ENCODE measurements around the gene FUT9. TPM values are rescaled to one million over a fixed set of nuclear protein-coding genes. Genes with fewer than 3 reads are reported as not detected.

The FUT9 gene
- total RNA-seq, 1 donor from 2014 or later, result not detected

DNA sequence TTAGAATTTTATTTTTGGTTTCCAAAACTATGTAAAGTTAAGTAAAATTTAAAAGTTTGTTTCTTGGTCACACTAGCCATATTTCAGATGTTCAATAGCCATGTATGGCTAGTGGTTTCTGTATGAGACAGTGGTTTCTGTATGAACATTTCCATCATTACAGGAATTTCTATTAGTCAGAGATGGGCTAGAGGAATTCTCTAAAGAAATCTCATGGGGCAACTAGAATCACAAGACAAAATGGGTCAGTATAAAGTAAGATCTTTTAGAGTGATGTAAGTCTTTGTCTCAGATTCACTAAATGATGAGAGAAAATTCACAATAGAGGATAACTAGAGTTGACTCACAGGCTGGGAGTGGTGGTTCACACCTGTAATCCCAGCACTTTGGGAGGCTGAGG is 149.0 kb downstream of the FUT9 start:
- DNase-seq (ENCODE audit: extremely low read depth, low read depth, low spot score), result no peak

- no peak for DNase-seq (ENCODE audit: extremely low read depth, low read depth, low spot score)
Observed at GRCh38 chr6:96171112-96171511, 155.3 kb downstream of the FUT9 start.

DNA sequence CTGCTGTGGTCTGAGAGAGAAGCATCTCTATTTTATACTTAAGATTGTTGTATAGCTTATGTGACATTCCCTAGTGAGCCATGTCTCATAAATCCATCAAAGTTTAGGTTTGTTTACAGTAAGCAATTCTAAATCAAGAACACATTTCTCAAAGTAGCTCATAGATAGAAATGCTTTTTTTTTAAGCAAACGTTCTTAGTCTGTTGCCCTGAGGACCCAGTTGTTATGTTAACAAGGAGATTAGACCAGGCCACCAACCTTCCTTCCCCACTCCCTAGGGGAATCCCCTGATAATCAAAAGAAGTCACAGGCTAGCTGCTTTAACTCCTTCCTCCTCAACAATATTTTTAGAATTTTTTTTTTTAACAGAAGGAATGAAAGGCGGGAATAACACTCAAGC is 169.0 kb downstream of the FUT9 start:
- DNase-seq (ENCODE audit: extremely low read depth, low read depth, low spot score), result no peak

- no peak for DNase-seq (ENCODE audit: extremely low read depth, low read depth, low spot score)
Observed at GRCh38 chr6:96186094-96186493, 170.3 kb downstream of the FUT9 start.

DNA sequence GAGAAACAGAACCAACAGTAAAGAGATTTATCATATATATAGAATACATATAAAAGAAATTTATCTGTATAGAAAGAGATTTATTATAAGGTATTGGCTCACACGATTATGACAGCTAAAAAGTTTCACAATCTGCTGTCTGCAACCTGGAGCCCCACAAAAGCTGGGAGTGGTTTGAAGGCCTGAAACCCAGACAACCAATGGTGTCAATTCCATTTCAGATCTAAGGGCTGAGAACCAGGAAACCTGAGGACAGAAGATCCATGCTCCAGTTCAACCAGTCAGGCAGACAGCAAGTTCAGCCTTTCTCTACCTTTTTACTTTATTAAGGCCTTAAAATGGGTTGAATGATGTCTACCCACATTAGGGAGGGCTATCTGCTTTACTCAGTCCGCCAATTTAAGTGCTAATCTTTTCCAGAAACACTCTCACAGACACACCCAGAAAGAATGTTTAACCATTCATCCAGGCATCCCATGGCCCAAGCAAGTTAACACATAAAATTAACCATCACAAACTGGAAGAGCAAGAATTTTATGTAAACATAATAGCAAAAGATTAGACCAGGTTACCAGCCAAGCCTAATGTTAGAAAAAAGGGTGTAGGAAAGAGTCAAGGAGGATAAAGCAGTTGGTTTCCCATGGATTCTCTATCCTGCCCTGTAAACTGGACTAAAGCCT is 170.9 kb downstream of the FUT9 start:
- DNase-seq (ENCODE audit: extremely low read depth, low read depth, low spot score), result no peak

DNA sequence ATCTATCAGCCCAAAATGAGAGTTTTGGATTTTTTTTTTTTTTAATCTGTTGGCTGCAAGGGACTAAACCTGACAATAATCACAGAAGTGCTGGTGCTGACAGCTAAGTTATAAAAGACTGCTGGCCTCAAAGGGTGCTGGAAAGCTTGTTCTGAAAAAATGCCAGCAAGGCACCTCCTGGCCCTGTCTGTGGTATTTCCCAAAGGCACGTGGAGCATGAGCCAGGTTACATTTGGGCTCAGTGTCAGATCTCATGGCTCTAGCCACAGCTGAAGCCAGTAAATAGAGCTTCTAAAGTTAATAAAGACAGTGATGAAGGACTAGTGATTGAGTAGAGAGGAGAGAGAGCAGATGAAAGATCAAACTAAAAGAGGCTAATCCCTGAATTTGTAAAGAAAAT is 178.9 kb downstream of the FUT9 start:
- no peak for DNase-seq (ENCODE audit: extremely low read depth, low read depth, low spot score)

- no peak for DNase-seq (ENCODE audit: extremely low read depth, low read depth, low spot score)
Observed at GRCh38 chr6:96195272-96195671, 179.5 kb downstream of the FUT9 start.

GRCh38 chr6:96196633-96197032 is 180.9 kb downstream of the FUT9 start:
- no peak for DNase-seq (ENCODE audit: extremely low read depth, low read depth, low spot score)

DNA sequence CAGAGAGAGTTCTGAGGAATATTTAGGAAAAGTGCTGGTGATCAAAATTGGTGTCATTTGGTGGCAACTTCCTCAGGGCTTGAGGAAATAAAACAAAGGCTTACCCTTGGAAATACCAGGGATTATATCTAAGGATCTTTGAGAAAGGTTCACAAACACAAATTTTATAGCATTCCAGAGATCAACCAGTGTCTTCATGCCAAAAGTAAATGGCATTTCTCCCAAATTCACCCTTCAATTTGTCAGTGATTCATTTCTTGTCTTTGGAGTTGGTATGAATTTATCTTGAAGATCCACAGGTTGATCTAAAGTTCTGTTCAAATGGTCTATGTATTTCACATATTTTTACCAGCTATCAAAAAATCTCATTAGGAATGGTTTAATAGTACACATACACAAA is 181.5 kb downstream of the FUT9 start:
- no peak for DNase-seq (ENCODE audit: extremely low read depth, low read depth, low spot score)

DNA sequence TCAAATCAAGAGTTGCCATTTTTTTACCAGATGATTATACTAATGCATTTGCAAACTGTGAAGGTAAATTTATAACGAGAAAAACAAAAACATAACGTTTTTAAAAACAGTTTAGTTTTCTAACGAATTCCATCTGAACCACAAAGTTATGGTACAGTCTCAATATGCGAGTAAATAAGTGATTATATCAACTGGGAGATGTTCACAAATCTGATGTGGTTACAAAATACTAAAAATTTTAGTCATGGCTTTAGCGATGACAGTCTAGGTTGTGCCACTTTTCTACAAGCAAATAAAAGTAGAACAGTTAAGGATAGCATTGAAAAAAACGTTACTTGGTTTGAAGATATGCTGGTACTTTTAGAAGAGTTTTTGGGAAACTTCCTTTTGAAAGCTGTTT is 186.8 kb downstream of the FUT9 start:
- no peak for DNase-seq (ENCODE audit: extremely low read depth, low read depth, low spot score)

- no peak for DNase-seq (ENCODE audit: extremely low read depth, low read depth, low spot score)
Observed at GRCh38 chr6:96211341-96211740, 195.6 kb downstream of the FUT9 start.

- no peak for DNase-seq (ENCODE audit: extremely low read depth, low read depth, low spot score)
Observed at GRCh38 chr6:96212066-96212465, 196.3 kb downstream of the FUT9 start.

DNA sequence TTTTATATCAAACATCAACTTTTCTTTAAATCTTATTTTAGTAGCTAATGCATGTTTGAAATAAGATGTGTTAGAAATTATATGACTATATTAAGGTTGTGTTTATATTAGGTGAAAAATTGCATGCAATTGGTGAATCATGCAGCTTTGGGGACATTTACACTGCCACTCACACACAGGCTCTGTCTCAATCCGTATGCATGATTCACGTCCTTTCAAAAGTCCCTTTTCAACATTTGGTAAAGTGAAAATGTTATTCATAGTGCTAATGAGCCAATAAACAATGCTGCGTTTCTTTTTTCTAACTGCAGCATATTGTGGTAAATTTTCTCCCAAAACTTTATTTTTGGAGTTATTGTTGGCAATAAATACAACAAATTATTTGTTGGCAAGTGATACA is 198.0 kb downstream of the FUT9 start:
- DNase-seq (ENCODE audit: extremely low read depth, low read depth, low spot score), result no peak

DNA sequence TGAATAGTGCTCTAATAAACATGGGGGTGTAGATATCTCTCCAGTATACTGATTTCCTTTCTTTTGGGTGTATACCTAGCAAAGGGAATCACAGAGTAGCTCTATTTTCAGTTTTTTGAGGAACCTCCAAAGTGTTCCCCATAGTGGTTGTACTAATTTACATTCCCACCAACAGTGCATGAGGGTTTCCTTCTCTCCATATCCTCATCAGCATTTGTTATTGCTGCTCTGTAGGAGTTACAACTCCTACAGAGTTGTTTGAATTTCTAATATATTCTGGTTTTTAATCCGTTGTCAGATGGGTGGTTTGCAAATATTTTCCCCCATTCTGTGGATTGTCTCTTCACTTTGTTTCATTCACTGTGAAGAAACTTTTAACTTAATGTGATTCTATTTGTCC is 207.9 kb downstream of the FUT9 start:
- no peak for DNase-seq (ENCODE audit: extremely low read depth, low read depth, low spot score)

DNA sequence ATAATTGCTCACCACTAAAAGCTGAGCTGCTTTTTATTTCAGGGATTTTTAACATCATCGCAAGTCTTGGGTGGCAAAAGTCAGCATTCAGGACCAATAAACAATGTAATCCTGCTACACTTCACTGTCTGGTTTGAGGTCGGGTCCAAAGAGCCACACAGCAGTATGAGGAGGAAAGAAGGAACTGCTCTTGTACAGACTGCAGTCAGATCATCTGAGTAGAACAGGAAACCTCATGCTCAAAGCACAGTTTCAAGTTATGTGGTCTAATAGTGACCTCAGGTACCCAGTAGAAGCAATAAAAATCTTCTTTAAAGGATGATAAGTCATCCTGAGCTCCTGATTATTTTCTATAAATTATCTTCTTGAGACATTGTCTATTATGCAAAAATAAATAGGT is 211.4 kb downstream of the FUT9 start:
- no peak for DNase-seq (ENCODE audit: extremely low read depth, low read depth, low spot score)

DNA sequence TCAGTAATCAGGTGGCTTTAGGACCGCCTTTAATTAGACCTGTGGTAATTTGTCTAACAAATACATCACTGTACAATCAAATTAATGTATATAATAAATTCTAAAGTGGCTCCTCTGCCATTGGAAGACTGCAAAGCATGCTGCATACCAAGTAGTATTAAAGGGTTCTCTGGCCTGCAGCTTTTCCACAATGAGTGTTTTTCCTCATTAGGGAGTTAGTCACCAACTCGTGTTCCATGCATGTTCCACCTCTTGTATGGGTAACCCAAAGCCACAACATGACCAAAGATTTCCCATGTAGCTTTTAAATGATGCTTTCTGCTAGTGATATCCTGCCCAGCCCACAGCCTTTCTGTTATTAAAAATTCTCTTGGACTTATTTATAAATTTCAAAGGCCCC is 218.7 kb downstream of the FUT9 start:
- DNase-seq (ENCODE audit: extremely low read depth, low read depth, low spot score), result no peak

DNA sequence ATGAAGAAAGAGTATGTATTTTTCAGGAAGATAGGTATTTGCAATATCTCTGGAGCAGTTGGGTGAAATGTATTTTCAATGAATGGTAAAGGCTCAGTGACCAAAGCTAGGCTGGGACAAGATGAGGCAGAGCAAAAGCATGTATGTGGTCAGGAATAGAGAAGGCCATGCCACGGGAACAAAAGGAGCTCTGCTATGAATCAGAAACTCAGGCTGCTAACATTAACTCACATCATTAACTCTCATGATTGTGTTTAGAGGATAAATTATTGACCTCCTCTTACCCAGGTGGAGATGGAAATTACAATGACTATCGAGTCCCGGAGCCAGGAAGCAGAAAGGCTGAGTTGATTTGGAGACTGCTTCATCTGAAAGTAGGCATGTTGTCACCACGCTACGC is 220.2 kb downstream of the FUT9 start:
- DNase-seq (ENCODE audit: extremely low read depth, low read depth, low spot score), result no peak

DNA sequence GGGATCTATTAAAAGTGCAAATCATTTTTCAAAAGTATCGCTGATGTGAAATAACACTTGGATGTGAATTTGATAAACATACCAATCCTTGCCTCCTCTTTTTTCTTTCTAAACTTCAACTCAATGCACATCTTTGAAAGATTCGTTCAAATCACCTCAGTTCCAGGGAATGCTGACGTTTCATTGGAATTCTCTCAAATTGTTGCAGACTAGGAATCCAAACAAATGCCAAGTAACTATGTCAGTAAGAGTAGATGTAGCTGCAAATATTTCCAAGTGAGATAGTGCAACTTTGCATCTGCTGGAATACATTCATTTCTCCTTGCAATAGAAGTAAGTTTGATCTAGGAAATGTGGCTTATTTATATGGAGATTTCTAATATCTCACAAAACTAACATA is 220.7 kb downstream of the FUT9 start:
- no peak for DNase-seq (ENCODE audit: extremely low read depth, low read depth, low spot score)

DNA sequence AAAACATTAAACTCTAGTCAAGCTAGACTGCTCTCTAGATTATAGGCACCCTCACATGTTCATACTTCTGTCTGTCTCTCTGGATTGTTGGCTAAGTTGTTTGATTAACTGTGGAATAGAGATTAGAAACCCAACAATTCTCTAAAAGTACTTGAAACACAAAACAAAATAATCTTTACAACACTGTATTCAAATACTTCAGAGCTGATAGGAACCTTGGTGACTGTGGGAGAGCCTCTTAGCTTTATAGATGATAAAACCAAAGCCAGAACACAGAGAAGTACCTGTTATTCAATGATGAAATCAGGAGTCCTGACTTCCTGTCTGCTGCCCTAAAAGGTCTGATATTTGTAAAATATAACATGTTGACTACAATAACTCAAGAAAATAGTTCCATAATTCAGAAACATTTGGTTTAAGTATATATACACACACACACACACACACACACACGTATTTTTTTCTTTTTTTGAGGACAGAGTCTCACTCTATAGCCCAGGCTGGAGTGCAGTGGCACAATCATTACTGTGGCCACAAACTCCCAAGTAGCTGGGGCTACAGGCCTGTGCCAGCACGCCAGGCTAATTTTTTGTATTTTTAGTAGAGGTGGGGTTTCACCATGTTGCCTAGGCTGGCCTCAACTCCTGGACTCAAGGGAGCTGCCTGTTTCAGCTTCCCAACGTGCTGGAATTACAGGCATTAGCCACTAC is 222.0 kb downstream of the FUT9 start:
- DNase-seq (ENCODE audit: extremely low read depth, low read depth, low spot score), result no peak

DNA sequence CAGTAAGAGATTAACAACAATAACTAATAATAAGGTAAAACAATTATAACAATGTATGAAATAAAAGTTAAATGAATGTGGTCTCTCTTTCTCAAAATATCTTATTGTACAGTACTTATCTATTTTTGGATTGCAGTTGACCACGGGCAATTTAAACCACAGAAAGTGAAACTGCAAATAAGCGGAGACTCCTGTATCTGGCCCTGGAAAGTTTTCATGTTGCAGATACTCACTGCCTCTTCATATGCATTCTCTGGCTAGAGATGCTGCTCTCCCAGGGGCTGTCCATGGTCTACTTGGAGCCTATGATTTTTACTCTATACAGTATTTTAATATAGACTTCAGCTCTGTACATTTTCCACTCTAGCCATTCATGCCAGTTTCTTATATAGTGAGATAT is 230.8 kb downstream of the FUT9 start:
- no peak for DNase-seq (ENCODE audit: extremely low read depth, low read depth, low spot score)

- DNase-seq (ENCODE audit: extremely low read depth, low read depth, low spot score), result no peak
Observed at GRCh38 chr6:96249755-96250154, 234.0 kb downstream of the FUT9 start.

DNA sequence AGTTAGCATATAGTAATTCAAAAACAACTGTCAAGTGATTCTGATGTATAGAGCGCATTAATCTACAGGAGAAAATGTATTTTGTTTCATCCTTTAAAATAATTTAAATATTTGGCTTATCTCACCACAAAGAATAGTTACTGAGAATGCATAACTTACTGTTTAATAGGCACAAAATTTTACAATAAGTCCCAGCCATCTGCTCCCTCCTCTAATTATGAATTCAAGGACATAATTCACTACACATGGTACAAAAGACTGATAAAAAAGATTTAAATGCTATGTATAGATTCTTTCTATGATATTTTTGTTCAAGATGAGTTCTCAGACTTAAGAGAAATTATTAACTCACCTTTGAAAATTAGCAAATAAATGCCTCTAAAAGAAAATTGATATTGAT is 242.0 kb downstream of the FUT9 start:
- no peak for DNase-seq (ENCODE audit: extremely low read depth, low read depth, low spot score)

Measured in glomerular endothelial cell (primary cell).